SW480 (cell line): Measurements from ENCODE around the gene TEDC1.
A peak's percentile ranks its signal among the peaks of the same experiment; 100 is the strongest.

Experiments used
- DNase-seq: peaks from one replicate; pipeline ENCODE4 v3.0.0-alpha.2; 2016; ENCODE audit warnings: low spot score

Gene TEDC1

GRCh38 chr14:105497671-105498429 lies 6.8 kb downstream of the TEDC1 start:
- no peak for DNase-seq

GRCh38 chr14:105498430-105499255 lies 7.6 kb downstream of the TEDC1 start:
- DNase-seq: no peak

DNA sequence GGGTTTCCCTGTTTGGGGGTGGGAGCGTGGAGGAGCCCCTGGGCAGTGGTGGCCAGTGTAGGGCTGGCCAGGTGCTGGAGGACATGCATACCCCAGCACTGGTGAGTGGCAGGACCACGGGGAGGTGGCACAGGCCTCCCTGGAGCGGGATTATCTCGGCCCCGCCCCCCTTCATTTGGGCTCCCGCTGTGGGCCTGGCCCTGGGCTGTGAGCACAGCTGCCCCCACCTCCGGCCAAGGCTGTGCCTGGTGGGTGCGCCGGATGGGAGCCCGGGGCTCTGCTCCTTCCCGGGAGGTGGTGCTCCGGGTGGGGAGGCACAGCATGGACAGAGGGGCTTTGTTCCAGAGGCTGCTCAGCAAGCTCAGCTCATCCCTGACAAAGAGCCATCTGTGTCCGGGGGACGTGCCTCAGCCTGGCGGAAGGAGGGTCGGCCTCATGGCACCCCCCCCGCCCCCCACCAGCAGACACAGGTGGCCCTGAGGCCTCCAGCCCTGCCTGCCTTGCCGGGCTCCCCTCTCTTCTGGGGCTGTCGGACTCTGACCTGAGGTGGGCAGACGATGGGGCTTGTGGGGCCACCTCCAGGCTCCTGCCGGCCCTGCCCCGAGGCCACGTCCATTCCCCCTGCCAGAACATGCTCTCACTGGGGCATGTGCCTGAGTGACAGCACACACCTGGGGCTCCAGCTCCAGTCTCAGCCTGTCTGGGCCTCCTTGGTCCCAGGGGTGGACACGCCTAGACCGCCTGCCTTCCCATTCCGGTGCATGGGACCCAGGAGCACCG lies 8.4 kb downstream of the TEDC1 start:
- peak; percentile 73 for DNase-seq

DNA sequence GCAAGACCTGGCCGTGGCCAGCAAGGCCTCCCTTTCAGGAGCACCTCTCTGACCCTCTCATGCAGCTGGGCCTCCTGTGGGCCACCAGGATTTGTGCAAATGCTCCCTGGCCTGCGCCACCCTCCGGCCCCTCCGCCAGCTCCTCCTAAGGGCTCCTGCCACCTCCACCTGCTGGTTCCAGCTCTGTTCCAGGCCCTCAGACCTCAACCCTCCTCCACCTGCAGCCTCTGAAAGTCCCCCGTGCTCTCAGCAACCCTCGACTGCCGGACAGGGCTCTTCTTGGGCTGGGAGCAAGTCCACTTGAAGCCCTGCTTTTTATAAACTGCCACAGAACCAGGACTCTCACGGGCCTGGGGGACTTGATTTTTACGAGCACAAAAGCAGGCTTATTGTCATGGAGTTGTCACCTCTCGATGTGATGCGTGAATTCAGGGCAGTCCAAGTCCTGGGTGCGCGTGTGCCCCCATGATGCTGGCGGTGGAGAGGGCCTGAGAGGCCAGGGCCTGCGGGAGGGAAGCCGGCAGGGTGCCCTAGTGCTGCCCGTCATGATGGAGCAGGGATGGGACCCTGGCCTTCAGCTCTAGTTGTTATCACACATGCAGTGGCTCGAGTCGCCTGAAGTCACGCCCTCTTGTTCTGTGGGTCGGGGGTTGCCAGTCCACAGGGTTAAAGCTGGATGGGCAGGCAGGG lies 9.1 kb downstream of the TEDC1 start:
- DNase-seq: no peak

DNA sequence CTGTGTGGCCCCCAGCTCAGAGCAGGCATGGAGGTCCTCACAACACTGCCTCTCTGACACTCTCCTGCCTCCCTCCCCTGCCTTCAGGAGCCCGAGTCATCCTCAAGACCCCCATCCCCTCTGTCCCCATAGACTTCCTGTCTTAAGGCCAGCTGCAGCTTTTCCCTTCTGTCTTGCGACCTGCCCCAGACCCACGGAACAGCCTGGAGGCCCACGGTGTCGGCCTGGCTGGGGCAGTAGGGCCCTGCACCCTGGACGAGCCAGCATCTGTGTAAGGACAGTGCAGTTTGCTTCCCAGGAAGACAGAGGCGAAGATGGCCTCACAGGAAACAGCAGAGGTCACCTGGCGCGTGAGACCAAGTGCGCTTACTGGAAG lies 9.7 kb downstream of the TEDC1 start:
- no peak for DNase-seq

- DNase-seq: no peak
Observed at GRCh38 chr14:105501504-105502291, 10.7 kb downstream of the TEDC1 start.

DNA sequence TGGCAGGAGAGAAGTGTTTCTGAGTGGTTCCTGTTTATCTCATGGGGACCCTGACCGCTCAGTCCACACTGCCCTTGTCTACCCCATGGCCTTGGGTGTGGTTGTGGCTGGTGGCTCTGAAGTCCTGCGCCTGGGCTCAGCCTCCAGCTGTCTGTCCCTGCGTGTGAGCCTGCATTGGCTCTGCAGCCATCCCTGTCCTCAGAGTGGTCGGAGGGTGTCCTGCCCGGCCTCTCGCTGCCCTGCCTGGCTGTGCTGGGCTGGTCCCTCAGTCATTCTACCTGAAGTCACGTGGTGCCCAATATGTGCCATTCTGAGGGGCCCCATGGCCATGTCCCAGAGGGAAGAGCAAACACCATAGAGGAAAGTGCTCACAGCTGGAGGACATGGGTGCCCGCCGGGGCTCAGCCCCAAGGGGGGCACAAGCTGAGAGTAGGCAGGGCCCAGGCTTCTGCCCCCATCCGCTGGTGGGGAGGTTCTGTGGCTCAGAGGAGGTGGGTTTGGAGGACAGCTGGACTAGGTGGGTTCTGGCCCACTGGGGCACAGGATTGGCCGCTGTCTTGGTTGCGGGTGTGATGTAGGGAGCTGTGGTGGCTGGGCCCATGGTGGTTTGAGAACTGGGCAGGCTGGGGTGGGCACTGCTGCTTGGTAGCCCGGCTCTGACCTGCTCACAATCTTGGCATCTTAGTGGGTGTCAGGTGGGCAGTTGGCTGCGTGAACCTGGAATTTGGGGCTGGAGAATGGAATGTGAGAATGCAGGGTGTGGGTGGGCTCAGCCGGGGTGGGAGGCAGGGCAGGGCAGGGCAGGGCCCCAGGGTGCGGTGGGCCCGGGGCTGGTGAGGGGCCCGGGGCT lies 11.6 kb downstream of the TEDC1 start:
- no peak for DNase-seq

- no peak for DNase-seq
Observed at GRCh38 chr14:105503296-105503640, 12.2 kb downstream of the TEDC1 start.

DNA sequence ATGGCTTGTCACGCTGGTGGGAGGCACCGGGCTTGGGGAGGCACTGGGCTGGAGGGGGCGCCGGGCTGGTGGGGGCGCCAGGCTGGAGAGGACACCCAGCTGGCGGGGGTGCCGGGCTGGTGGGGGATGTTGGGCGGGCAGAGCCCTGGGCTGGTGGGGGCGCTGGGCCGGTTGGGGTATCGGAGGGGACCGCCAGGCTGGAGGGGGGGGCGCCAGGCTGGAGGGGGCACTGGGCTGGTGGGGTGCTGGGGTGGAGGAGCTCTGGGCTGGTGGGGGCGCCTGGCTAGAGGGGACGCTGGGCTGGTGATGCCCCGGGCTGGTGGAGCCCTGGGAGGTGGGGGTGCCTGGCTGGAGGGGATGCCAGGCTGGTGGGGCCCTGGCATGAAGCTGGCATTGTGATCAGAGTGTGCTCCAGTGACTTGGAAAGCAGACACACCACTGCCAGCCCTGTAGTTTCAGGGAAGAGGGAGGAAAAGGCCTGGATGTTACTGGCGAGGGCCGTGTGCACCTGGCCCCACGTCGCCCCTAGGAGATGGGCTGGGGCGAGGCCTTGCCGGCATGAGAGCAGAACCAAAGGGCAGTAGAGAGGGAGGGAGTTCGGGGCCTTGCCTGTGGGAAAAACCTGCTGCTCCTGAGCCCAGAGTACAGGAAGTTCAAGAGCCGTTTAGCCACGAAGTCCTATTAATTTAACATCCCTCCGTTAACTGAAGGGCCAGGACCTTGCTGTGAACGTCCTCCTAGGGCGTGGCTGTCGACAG lies 13.1 kb downstream of the TEDC1 start:
- no peak for DNase-seq

DNA sequence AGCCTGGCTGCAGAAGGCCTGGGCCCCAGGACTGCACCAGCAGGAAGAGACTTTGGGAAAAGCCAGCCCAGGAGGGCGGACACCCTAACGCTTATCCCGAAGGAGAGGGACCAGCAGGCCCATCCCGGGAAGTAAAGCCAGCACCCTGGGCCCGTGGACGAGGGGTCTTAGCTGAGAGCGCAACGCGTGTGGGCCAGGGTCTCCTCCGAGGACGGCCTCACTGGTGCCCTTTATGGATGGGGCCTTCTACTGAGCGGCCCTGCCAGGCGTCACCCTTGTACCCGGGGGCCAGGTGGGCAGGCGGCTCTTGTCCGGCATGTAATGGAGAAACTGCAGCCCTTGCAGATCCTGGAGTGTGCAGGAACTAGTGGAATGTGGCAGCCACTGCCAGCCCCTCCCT lies 14.1 kb downstream of the TEDC1 start:
- DNase-seq: no peak

DNA sequence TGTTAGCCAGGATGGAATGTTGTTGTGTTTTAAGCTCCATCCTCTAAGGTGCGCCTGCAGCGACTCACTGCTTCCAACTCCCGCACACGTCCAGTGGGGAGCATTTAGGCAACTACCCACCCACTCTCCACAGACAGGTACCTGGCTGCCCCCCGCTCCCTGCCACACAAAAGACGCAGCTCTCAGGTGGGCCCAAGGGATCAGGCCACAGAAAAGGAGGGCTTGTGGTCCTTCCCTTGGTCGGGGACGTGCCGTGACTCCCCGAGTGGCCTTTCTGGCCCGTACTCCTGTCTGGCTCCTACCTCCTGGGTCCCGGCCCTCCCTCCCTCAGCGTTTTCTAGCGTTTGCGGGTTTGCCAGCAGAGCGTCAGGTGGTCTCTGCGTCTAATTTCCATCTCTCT lies 16.2 kb downstream of the TEDC1 start:
- DNase-seq: no peak

- no peak for DNase-seq
Observed at GRCh38 chr14:105508069-105508468, 17.0 kb downstream of the TEDC1 start.

GRCh38 chr14:105508601-105509000 lies 17.6 kb downstream of the TEDC1 start:
- no peak for DNase-seq

DNA sequence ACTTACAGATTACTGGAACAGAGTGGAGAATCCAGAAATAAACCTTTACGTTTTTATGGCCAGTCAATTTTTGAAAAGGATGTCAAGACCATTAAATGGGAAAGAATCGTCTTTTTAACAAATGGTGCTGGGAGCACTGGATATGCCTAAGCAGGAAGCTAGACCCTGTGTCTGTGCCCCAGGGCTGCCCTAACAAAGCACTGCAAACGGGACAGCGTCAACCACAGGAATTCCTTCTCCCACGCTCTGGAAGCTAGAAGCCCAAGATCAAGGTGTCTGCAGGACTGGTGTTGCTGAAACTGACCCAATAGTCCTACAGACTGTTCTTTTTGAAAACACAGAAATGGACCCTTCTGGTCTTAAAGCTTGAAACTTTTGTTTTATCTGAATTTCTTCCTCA lies 26.1 kb downstream of the TEDC1 start:
- peak; percentile 64 for DNase-seq

GRCh38 chr14:105519946-105520698 lies 29.1 kb downstream of the TEDC1 start:
- no peak for DNase-seq

GRCh38 chr14:105525326-105525725 lies 34.3 kb downstream of the TEDC1 start:
- DNase-seq: no peak

- peak; percentile 27 for DNase-seq
Observed at GRCh38 chr14:105525861-105526775, 35.1 kb downstream of the TEDC1 start, which contains the start of gene TMEM121. Gene TMEM121, plus strand, starts transcription at chr14:105526583. Its CDS starts 2,252 bp downstream, at chr14:105528835.
